Lower lobe of right lung (tissue), 2 donors: ENCODE measurements around the gene CTNNA2. TPM values are rescaled to one million over a fixed set of nuclear protein-coding genes. Genes with fewer than 3 reads are reported as not detected.

Source experiments
- ATAC-seq, 2 donors: fragments of 200-7000 bp; cut with Tn5 transposase; one replicate each; pipeline ENCODE4 v1.9.1; 2020 to 2022; ENCODE audit warnings: mild to moderate bottlenecking in 2 of 2, moderate library complexity in 2 of 2
- DNase-seq: peaks from one replicate; pipeline ENCODE4 v3.0.0-alpha.2; 2020
- H3K27ac ChIP-seq: fragments of 200-600 bp; one replicate; pipeline ENCODE4 v1.8.0; 2022
- H3K27me3 ChIP-seq: fragments of 200-600 bp; one replicate; pipeline ENCODE4 v1.8.0; 2022; ENCODE audit warnings: low read depth
- H3K36me3 ChIP-seq: fragments of 200-600 bp; one replicate; pipeline ENCODE4 v1.8.0; 2022; ENCODE audit warnings: mild to moderate bottlenecking
- H3K4me1 ChIP-seq: fragments of 200-600 bp; one replicate; pipeline ENCODE4 v1.8.0; 2022
- H3K4me3 ChIP-seq: fragments of 200-600 bp; one replicate; pipeline ENCODE4 v1.8.0; 2022; ENCODE audit warnings: mild to moderate bottlenecking
- H3K9me3 ChIP-seq: fragments of 200-600 bp; one replicate; pipeline ENCODE4 v1.8.0; 2022
- intact Hi-C: fragments of 100-400 bp; cut with DNase I; formaldehyde crosslinking; loops from one replicate; pipeline ENCODE4 v1.11.0; 2022
- total RNA-seq: library from RNA; stranded (reverse); fragmentation: NEBNext Ultra II Directional; extraction: Animal tissue kit (Norgen Biotek cat#: 25700); gene quantifications from one replicate; pipeline ENCODE4 v1.2.1, GENCODE V29; 2021
- TF ChIP-seq, protein P1 (sequence below): fragments of 200-600 bp; IDR thresholded peaks from one replicate; pipeline ENCODE4 v1.8.0; 2022; ENCODE audit warnings: antibody characterized with exemption, mild to moderate bottlenecking
- donor health status: DM: no; HTN: yes; CAD: no; lungs with severe emphysema.

CTNNA2 gene
- total RNA-seq, 1 donor from 2014 or later = not detected

DNA sequence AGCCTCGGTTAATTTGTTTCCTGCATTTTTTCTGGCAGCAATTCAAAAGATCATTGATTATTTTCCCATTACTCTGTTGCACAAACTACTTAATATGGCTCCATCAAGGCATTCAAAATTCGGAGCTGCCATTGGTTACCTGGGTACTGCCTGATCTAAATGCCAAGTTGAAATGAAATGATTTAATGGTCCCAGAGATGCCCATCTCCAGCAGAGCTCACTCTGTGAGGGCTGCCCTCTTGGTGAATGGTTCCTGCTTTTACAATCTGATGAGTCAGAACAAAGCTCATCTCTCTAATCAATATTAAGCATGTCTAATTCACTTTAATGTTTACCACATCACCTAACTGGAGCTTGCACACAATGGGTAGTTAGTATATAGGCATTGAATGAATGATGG lies 126.1 kb downstream of the CTNNA2 start:
- H3K4me1 ChIP-seq = no peaks in the 10 kb centered on the region
- DNase-seq (no peak), ATAC-seq (no peak)
- no peak overlapping the region for H3K4me3 ChIP-seq
- intact Hi-C loops = no loop called here
- no peaks in the 10 kb centered on the region for H3K27me3 ChIP-seq
- TF ChIP-seq, protein P1, sequence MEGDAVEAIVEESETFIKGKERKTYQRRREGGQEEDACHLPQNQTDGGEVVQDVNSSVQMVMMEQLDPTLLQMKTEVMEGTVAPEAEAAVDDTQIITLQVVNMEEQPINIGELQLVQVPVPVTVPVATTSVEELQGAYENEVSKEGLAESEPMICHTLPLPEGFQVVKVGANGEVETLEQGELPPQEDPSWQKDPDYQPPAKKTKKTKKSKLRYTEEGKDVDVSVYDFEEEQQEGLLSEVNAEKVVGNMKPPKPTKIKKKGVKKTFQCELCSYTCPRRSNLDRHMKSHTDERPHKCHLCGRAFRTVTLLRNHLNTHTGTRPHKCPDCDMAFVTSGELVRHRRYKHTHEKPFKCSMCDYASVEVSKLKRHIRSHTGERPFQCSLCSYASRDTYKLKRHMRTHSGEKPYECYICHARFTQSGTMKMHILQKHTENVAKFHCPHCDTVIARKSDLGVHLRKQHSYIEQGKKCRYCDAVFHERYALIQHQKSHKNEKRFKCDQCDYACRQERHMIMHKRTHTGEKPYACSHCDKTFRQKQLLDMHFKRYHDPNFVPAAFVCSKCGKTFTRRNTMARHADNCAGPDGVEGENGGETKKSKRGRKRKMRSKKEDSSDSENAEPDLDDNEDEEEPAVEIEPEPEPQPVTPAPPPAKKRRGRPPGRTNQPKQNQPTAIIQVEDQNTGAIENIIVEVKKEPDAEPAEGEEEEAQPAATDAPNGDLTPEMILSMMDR = no peak
- no peaks in the 10 kb centered on the region for H3K36me3 ChIP-seq
- H3K9me3 ChIP-seq = no peaks in the 10 kb centered on the region
- H3K27ac ChIP-seq = no peak overlapping the region

DNA sequence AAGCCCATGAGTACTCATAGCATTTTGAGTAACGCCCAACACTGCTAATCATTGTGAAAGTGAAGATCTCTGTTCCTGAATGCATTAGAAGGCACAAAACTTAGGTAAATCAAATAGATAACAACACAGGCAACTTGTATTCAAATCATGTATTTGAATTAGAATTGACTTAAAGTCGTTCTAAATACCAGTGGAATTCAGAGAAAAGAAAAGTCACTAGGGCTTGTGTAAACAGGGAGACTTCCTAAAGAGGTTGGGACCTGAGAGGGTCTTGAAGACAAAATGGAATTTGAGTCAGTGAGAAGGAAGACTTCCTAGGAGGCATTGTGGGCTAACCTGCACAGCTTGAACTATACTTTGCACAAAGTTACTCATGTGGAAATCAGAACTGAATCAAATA lies 127.2 kb downstream of the CTNNA2 start:
- no peak for ATAC-seq
- intact Hi-C loops = no loop called here
- H3K27me3 ChIP-seq = no peaks in the 10 kb centered on the region

DNA sequence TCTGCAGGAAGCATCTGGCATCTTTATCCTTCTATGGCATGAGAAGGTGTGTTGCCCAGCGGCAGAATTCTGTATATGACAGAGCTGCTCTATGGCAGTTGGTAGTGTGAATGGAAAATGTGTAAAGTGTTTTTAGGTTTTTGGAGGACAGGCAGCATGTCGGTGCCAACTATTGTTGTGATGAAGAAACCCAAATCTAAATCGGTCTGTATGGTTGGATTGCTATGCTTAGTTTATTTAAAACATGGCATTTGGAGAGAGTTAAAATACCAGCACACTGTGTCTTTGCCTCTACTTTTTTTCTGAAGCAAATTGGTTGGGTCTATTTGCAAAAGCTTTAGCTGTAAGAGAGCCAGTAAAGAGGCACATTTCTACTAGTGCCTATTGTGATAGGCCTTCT lies 136.7 kb downstream of the CTNNA2 start:
- no peaks in the 10 kb centered on the region for H3K4me1 ChIP-seq
- no peaks in the 10 kb centered on the region for H3K36me3 ChIP-seq
- TF ChIP-seq, protein P1 = no peak
- H3K27me3 ChIP-seq = no peaks in the 10 kb centered on the region
- DNase-seq (no peak), ATAC-seq (no peak)
- H3K27ac ChIP-seq = no peak overlapping the region
- H3K9me3 ChIP-seq = no peaks in the 10 kb centered on the region
- intact Hi-C loops = no loop called here
- H3K4me3 ChIP-seq = no peak overlapping the region

More for the DNA sequence above, 127.2 kb downstream of the CTNNA2 start:
- no peak overlapping the region for H3K4me3 ChIP-seq
- TF ChIP-seq, protein P1 = no peak
- no peaks in the 10 kb centered on the region for H3K4me1 ChIP-seq
- no peaks in the 10 kb centered on the region for H3K36me3 ChIP-seq
- H3K27ac ChIP-seq = no peak overlapping the region
- H3K9me3 ChIP-seq = no peaks in the 10 kb centered on the region
- DNase-seq = no peak

- Histone ChIP-seq H3K4me1 (no peaks in the 10 kb centered on the region), H3K4me3 (no peak overlapping the region), H3K9me3 (no peaks in the 10 kb centered on the region), H3K36me3 (no peaks in the 10 kb centered on the region), H3K27ac (no peak overlapping the region), H3K27me3 (no peaks in the 10 kb centered on the region)
- DNase-seq (no peak), ATAC-seq (no peak)
- intact Hi-C loops = no loop called here
- TF ChIP-seq, protein P1 = no peak
Observed at GRCh38 chr2:79660557-79660956, 147.7 kb downstream of the CTNNA2 start.

DNA sequence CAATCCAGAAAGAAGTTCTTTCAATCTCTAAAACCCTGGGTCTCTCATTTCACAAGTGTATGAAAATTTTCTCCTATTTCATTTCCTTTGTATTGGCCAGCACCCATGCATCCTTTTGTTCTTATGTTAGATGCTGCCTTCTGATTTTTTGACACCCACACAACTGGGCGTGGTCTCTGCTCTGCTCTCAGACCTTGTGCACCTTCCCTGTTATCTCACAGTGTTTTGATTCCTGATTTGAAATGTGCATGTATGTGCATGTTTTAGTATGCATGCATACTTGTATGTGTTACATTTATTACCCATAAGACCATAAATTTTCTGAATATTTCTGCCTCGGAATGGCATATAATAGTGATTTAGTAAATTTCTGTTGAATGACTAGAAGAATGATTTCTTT lies 152.2 kb downstream of the CTNNA2 start:
- Histone ChIP-seq H3K4me1 (no peaks in the 10 kb centered on the region), H3K27ac (no peak overlapping the region), H3K36me3 (no peaks in the 10 kb centered on the region), H3K4me3 (no peak overlapping the region), H3K27me3 (no peaks in the 10 kb centered on the region), H3K9me3 (no peaks in the 10 kb centered on the region)
- TF ChIP-seq, protein P1 = no peak
- DNase-seq (no peak), ATAC-seq (no peak)
- intact Hi-C loops = no loop called here

DNA sequence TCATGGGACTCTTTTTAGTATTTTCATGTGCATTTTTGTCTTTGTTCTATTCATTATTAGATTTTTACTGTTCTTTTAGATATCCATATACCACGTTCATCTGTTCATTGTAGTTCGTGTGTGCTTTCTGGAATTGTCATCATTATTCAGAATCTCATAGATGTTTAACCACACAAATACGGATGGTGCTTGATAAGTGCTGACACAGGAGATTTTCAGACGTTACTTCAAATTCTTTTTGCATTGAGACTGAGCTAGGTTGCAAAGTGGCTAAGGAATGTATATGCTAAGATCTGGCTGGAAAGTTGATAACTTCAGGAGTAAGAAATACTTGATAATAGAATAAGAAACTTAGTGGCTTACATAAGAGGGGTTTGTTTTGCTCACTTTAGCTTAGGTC lies 153.6 kb downstream of the CTNNA2 start:
- intact Hi-C loops = no loop called here
- TF ChIP-seq, protein P1 = no peak
- Histone ChIP-seq H3K9me3 (no peaks in the 10 kb centered on the region), H3K4me3 (no peak overlapping the region), H3K36me3 (no peaks in the 10 kb centered on the region), H3K27ac (no peak overlapping the region), H3K4me1 (no peaks in the 10 kb centered on the region), H3K27me3 (no peaks in the 10 kb centered on the region)
- no peak for ATAC-seq
- DNase-seq = no peak
